GM19240 (cell line): ENCODE measurements around the gene GPR141.
"Not testable (repeated sequence)": the region's sequence is repeated elsewhere in the genome, so short reads cannot be mapped to it uniquely, and the experiment has no call there.

ENCODE experiments used
- DNase-seq: peaks from one replicate; pipeline ENCODE4 v3.0.0; 2011; ENCODE audit warnings: low spot score; ENCODE audit not compliant: insufficient read length

The GPR141 gene

DNA sequence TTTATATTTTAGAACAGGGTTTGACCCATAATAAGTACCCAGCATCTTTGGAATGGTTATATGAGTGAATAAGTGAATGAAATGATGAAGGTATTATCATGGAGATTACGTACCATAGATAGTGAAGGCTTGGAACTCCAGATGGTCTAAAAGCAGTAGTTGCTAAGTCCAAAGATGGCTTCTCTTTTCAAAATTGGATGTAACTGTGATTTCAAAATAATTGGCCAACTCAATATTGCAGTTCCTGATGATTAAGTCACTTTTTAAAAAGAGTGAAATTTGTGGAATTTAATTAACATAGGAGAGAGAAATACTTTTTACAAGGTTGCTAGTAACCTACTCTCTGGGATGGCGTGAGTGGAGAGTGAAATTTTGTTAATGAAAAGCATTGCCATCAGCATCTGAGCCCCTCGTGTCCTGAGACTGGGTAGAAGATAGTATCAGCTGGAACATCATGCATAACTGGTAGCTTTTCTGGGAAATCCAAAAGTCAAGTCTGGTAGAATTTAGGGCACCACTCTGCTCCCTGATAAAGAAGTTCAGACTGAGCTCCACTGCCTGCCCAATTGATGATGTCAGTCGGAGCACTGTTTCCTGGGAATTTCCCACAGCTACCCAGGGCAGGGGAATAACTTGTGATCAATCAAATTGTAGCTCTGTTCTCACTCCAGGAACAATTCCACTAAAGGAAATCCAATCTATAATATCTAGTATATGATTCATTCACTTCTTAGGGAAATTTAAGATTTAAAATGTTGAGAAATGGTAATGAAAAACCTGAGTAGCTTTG is 3.2 kb downstream of the GPR141 start:
- no peak for DNase-seq

DNA sequence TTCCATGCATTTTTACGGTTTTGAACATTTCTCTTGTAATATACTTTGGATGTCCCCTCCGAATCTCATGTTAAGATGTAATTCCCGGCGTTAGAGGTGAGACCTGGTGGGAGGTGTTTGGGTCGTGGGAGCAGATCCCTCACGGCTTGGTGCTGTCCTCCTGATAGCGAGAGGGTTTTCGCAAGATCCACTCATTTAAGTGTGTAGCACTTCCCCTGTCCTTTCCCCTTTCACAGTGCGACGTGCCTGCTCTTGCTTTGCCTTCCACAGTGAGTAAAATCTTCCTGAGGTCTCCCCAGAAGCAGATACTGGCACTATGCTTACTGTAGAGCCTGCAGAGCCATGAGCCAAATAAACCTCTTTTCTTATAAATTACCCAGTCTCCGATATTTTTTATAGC is 6.6 kb downstream of the GPR141 start:
- no peak for DNase-seq

DNA sequence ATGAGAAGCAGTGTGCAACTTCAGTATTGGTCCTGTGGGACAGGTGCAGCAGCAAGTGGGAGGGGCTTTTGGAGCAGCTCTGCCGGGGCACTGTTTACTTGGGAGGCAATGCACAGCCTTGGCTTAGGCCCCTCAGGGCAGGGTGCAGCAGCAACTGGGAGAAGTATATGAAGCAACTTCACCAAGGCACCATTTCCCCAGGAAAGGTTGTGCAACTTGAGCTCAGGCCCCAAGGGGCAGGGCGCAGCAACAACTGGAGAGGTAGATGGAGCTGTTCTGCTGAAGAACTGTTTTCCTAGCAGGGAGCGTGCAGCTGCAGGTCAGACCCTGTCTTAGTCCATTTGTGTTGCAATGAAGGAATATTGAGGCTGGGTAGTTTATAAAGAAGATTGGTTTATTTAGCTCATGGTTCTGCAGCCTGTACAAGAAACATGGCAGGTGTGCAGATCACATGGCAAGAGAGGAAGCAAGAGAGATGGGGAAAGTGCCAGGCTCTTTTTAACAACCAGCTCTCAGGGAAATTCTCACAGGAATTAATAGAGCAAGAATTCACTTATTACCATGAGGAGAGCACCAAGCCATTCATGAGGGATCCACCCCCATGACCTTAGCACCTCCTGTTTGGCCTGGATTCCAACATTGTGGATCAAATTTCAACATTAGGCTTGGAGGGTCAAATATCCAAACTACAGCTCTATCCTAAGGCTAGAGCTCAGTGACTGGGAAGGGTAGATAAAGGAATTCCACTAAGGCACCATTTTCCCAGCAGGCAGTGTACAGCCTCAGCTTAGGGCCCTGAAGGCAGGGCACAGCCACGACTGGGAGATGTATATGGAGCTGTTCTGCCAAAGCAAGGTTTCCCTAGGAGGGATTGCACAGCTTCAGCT is 10.9 kb downstream of the GPR141 start:
- DNase-seq = no peak

DNA sequence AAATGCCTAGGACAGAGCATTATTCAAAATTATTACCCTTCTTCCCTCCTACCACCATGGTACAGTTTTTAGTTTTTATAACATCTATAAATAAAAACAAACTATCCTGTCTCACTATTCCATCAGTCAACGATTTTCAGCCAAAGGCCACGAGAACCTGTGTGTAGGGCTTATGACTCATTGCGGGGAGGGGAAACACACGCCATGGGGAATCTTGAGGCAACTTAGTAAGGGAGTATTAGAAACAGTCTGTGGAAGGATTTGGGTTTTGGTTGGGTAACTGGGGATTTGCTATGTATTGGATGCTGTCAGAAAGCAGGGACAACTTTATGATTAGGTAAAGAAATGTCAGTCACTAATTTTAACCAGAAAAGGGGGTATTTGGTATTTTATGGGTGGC is 14.7 kb downstream of the GPR141 start:
- no peak for DNase-seq

- DNase-seq = no peak
Measured at GRCh38 chr7:37698782-37699181, 15.2 kb downstream of the GPR141 start.

DNA sequence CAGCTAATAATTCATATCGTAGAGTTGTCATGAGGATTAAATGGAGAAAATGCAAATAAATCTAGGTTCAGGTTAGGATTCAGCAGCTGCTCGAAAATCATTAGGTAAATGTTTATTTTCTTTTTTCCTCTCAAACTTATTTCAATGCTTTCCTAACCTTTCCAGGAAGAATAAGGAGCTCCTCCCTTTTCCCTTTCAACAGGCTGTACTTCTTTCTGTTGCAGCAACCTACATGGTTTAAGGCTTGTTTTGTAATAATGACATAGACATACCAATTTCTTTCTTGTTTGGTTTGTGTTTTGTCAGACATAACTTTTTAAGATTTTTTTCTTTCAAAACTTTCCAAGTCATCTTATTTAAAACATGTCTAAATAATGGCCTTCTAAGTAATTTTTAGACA is 18.2 kb downstream of the GPR141 start:
- no peak for DNase-seq

DNA sequence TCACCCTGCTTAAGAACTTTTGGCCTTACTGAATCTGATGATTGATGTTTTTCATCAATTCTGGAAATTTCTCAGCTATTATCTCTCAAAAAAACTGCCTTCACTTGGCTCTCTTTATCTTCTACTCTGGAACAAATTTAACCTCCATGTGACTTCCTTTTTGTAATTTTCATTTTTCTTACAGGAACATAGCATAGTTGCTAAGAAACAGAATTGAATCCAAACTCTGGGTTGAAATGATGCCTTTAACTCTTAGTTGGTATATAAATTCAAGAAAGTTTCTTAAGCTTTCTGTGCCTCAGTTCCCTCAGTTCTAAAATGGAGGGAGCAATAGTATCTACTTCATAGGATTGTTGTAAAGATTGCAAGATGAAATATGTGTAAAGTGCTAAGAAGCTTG is 19.8 kb downstream of the GPR141 start:
- DNase-seq = no peak

DNA sequence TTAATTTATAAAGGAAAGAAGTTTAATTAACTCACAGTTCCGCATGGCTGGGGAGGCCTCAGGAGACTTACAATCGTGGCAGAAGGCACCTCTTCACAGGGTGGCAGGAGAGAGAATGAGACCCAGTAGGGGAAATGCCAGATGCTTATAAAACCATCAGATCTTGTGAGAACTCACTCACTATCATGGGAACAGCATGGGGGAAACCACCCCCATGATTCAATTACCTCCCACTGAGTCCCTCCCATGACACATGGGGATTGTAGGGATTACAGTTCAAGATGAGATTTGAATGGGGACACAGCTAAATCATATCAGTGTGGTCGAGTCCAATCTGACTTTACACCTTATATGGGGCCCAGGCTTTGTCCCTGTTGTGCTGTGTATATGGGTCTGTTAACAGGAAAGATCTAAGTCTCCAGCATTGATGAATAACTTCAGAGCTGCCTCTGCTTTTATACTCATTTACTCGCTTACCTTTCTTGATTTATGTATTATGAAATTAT is 20.8 kb downstream of the GPR141 start:
- DNase-seq = not testable (repeated sequence)

DNA sequence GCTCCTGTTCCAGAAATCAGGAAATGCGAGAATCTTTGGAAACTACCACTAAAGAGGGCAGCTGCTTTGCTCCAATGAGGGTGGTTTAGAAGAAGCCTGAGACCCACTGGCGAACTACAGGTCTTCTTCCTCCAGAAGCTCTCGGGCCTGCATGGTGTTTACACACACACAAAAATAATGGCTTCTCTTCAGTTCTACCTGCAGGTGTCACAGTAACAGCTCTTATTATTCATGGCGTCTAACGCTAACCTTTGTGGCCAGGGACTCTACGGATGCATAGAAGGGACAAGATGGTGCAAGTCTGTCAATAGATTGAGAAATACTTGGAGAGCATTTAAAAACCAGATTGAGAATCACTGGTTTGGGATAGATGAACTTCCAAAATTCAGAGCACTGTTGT is 22.4 kb downstream of the GPR141 start:
- DNase-seq = no peak

DNA sequence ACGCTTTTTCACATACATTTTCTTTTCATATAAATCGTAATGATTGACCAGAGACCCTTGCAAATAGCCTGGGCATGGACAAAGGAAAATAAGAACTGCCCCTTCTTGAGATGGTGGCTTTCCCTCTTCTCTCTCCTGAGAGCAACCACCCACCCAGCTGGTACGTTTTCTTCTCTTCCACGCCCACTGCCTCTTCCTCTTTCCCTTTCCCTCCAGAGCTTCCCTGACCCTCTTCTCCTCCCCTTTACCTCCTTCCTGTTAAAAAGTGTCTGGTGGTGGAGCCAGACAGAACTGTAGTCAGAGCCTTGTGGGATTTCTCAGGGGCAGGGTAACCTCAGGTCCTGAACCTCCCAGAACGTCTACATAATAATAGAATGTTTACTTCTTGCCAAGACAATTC is 23.2 kb downstream of the GPR141 start:
- no peak for DNase-seq

DNA sequence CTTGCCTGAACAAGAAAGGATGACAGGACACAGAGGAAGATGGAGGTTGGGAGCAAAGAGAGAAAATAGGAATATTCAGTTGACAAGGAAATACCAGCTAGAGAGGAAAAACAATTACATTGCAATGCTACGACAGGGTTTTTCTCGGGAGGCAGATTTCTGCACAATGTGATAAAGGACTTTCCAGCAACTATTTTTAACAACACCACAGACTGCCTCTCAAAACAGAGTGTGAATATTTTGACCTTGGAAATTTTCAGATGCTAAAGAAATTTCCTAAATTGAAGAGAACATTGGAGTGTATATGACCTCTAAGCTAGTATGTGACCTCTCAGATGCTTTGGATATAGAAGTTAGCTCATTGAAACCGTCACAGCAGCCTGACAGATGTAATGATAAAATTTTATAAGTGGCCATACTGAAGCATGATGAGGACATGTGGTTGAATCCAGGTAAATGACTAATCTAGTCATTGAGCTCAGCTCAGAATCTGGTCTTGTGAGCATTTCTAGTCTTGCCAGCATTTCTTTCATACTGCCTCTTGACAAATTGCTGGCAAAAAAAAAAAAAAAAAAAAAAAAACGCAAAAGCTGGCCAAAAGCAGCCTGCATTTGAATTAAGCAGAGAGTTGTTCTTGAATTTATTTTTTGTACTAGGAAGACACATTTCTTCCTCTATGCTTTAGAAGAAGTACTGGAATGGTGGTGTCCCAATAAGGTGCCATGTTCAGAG is 24.4 kb downstream of the GPR141 start:
- no peak for DNase-seq

DNA sequence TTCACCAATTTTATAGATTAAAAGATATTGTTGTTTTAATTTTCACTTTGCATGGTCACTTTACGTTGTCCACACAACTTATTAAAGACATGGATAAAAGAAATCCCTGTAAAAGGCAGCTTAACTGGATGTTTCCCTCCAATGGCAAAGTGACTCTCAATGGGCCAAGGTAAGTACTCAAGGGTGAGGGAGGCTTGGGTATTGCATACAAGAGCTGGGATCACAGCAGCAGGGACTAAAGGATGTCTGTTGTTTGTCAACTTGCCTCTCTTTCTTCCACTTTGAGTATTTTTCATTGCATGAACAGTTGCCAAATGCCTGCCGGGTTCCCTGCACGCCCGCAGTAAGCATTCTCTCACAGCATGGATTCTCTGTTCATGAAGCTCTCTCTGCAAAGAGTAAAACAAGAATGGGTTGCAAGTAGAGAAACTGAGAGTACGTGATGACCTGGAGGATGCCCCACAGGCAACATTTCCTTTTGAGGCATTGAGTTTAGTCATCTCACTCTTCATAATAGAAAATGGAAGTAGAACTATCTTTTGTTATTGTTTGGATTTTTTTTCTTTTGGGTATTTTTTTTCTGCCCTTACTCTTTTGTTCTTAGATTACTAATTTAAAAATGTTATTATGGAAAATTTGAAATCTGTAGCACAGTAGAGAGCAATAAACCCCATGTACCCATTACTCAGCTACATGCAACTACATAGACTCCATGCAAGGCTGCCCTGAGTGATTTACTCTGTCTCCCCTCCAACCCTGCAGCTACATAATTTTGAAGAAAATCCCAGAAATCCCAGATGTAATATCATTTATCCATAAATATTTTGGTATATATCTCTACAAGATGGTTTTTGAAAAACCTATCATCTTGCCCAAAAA is 26.3 kb downstream of the GPR141 start:
- peak; percentile 16 for DNase-seq

DNA sequence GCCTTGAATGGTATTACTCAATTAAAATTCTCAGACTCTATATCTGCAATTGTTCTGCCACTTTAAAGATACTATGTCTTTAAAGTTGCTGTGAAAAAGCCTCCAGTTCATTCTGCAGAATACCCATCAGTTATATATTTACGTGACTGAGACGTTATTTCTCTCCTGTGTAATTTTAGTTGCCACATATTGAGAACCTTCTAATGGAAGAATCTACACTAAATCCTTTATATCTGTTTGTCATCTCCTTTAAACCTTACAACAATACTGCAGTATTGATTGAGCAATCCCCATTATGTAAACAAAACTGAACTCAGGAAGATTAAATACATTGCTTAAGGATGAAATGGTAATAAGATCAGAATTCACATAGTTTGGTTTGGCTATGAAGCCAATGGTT is 30.0 kb downstream of the GPR141 start:
- DNase-seq = no peak

GRCh38 chr7:37714606-37715005 is 31.0 kb downstream of the GPR141 start:
- no peak for DNase-seq

DNA sequence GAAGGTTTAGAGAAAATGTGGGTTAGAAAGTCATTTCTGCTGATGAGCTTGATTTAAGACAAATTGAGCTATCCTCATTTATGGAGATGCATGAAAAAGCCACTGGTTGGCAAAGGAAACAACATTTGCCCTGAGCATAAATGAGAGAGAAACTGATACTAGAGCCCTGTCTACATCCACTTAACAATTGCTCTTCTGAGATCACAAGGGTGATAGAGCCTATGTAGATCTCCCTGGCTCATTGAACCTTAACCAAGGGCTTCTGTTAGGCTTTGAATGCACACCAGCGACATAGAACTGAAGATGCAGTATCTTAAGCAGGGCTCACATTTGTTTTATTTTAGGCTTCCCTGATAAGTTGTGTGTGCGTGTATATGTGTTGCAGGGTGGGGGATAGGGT is 35.0 kb downstream of the GPR141 start:
- DNase-seq = no peak

DNA sequence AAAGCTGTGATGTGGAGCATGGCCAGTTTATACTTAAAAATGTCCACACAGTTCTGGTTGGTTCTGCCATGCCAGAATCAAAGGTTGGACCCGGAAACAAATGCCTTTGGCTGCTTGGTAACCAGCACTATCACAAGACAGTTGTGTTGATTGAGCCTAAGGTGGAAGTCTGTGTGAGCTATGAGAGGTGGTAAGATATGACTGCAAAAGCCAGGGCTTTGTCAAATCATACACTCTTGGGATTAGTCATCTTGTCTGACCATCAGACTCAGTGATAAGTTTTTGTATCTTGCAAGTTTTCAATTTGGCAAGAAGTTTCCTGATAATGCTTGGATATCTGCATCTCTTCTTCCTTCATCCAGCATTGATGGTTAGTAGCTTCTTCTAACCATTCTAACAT is 35.5 kb downstream of the GPR141 start:
- no peak for DNase-seq

DNA sequence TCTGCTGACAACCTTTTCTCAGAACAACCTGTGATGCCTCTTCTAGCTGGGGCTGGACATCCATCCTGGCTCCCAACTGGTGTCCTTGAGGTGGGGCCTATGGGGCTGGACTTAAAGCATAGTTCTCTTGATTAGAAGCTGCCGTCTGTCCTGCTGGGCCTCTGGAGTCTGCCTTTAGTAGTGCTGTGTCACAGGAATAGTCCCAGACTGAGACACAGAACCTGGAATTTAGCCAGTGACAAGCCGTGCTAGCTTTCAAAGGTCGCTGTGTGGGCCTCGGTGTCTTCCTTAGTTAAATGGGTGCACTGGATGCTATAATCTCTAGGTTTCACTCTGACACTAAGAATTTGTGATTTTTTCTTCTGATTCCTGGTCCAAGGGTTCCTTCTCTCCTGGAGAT is 41.2 kb downstream of the GPR141 start:
- no peak for DNase-seq

DNA sequence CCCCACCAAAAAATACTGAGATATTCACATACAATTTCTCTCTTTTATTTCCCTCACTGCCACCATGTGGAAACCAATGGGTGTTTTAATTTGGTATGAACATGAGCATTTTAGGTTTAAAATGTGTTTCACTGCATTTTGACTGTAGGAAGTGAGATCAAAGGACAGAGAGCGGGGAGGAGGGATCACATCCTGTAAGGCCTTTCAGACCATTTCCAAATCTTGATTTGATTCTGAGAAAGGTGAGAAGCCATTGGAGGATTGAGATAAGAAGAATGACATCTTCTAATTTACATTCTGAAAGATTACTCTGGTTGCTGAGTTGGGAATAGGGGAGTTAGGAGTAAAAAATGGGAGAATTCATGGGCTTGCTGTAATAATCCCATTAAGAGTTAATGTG is 42.5 kb downstream of the GPR141 start:
- no peak for DNase-seq

DNA sequence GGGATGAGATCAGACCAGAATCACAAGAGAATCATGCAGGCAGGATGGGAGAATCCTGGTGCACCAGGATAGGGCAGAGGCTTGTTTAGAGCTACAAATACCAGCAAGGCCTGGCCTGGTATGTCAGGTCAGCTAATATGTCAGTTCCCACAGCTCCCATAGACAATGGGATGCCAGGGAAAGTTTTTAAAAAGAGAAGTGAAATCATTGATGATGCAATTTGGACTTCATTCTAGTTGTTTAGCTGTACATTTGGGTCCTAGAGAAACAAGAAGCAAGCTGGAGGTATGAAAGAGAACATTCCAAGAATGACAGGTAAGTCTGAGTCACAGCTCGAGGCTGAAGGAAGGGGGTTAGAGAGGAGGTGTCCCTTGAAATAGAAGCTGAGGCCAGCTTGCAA is 45.2 kb downstream of the GPR141 start:
- no peak for DNase-seq

DNA sequence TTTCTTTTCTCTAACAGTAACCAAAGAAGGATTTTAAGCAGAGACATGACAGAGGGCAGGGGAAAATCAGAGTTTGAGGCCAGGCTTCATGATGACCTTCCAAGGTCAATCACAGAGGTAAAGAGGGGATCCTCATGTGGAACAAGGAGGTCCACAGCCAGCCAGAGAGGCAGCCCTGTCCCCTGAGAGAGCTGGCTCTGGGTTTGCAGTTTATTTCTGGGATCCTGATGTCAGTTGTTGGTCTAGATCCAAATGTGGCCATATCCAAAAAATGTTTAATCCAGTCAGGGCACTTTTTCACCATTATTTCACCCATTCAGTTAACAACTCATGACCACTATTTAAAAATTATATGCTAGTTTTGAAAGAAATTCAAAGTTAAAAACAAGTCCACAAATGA is 45.6 kb downstream of the GPR141 start:
- DNase-seq = no peak

DNA sequence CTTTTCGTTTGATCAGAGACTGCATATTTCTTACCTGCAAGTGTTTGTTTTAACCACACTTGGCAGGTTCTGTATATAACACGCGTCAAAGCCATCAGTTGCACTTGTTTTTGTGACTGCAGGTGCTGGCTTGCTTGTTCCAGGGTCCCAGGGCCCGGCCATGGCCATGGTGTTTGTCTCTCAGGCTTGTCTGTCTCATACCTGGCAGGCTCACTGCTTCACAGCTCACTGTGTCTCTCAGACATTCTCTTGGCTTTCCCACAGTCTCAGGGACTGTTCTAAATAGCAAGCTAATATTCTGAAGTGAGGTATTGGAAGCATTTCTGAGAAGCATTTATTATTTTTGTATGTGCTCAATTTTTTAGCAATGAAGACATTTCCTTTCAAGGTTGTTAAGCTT is 46.9 kb downstream of the GPR141 start:
- DNase-seq = no peak
